Esophagus squamous epithelium (tissue), 5 donors: ENCODE results near the gene CELSR1. TPM values are rescaled to one million over a fixed set of nuclear protein-coding genes. Genes with fewer than 3 reads are reported as not detected.

Experiments
- DNase-seq: peaks from one replicate; lab custom pipeline; 2025; lab: John Stamatoyannopoulos, UW
- H3K27ac ChIP-seq, 4 donors: fragments of 200-600 bp; sonication (generic); one replicate each; pipeline ENCODE4 v1.5.1; 2016 to 2019; ENCODE audit warnings: mild to moderate bottlenecking in 1 of 4
- H3K27me3 ChIP-seq, 4 donors: fragments of 200-600 bp; sonication (generic); 1 replicate in 3 of 4; 2 replicates in 1 of 4; pipeline versions ENCODE4 v1.5.1 to v1.6.0; 2017 to 2021; ENCODE audit warnings: antibody characterized with exemption in 1 of 4
- H3K36me3 ChIP-seq, 3 donors: fragments of 200-600 bp; sonication (generic); one replicate each; pipeline ENCODE4 v1.5.1; 2016 to 2019
- H3K4me1 ChIP-seq, 3 donors: fragments of 200-600 bp; sonication (generic); one replicate each; pipeline ENCODE4 v1.5.1; 2017 to 2019
- H3K4me3 ChIP-seq, 4 donors: fragments of 200-600 bp; sonication (generic); 1 replicate in 3 of 4; 2 replicates in 1 of 4; pipeline ENCODE4 v1.5.1; 2016 to 2019; ENCODE audit warnings: mild to moderate bottlenecking in 2 of 4, moderate library complexity in 1 of 4
- H3K9me3 ChIP-seq, 3 donors: fragments of 200-600 bp; sonication (generic); one replicate each; pipeline ENCODE4 v1.5.1; 2016 to 2019
- POLR2A ChIP-seq, 4 donors: fragments of 450-650 bp; IDR thresholded peaks; one replicate each; pipeline ENCODE4 v1.6.1; 2017; ENCODE audit warnings: antibody characterized with exemption in 4 of 4, mild to moderate bottlenecking in 4 of 4, moderate library complexity in 3 of 4
- WGBS, 2 donors: methylation state at CpG; one replicate each; pipeline ENCODE4 v1.1.5; 2018; 5-methylcytosine and 5-hydroxymethylcytosine counted together
- intact Hi-C: fragments of 100-400 bp; cut with DNase I; formaldehyde crosslinking; loops from one replicate; pipeline ENCODE4 v1.15.0; 2022
- total RNA-seq, 4 donors: library from RNA; depleted of rRNA; stranded (reverse); fragments of >200 nt; gene quantifications; one replicate each; pipeline ENCODE4 v1.1.0, GENCODE V29; 2016
- TF ChIP-seq, protein P1 (sequence below), 6 experiments: fragments of 450-650 bp in 4 of 6; fragments of 200-600 bp in 2 of 6; sonication (generic) in 2 of 6; IDR thresholded peaks; one replicate each; pipeline ENCODE4 v1.5.1; 2016 to 2019; ENCODE audit warnings: antibody characterized with exemption in 6 of 6, mild to moderate bottlenecking in 4 of 6, moderate library complexity in 4 of 6
- donor health status: DM: yes; HTN: yes; CAD: no.

Gene CELSR1
- total RNA-seq, 4 donors from 2014 or later: 38.7 to 50.6 (median 43.7) TPM

DNA sequence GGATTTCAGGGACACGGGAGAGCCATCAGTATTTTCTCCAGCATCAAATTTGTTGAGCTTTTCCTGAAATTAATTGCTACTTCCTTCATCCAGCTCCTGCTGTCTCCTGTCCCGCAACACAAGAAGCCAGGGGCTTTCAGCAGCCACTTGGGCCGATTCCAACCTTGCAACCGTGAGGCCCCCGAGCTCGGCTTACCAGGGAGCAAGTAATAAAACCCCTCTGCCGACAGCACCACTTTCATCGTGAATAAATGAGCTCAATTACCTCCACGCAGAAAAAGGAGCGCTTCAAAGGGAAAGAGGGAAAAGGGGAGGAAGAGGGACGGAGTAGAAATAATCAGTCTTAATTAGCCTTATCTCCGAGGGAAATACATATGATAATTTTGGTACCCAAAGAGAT lies 76.6 kb downstream of the CELSR1 start:
- DNase-seq: no peak
- peaks cover 0 to 52% (median 3%) of the 10 kb centered on the region in 3 donors for H3K36me3 ChIP-seq
- H3K9me3 ChIP-seq: no peaks in the 10 kb centered on the region
- peaks cover 0 to 12% (median 0%) of the 10 kb centered on the region in 4 donors for H3K27me3 ChIP-seq
- peaks cover 0 to 35% (median 9%) of the 10 kb centered on the region in 3 donors for H3K4me1 ChIP-seq
- no peak for TF ChIP-seq POLR2A (IDR thresholded peaks at IDR 0.05)
- TF ChIP-seq, protein P1, sequence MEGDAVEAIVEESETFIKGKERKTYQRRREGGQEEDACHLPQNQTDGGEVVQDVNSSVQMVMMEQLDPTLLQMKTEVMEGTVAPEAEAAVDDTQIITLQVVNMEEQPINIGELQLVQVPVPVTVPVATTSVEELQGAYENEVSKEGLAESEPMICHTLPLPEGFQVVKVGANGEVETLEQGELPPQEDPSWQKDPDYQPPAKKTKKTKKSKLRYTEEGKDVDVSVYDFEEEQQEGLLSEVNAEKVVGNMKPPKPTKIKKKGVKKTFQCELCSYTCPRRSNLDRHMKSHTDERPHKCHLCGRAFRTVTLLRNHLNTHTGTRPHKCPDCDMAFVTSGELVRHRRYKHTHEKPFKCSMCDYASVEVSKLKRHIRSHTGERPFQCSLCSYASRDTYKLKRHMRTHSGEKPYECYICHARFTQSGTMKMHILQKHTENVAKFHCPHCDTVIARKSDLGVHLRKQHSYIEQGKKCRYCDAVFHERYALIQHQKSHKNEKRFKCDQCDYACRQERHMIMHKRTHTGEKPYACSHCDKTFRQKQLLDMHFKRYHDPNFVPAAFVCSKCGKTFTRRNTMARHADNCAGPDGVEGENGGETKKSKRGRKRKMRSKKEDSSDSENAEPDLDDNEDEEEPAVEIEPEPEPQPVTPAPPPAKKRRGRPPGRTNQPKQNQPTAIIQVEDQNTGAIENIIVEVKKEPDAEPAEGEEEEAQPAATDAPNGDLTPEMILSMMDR (IDR thresholded peaks at IDR 0.05): no peak
- no peak overlapping the region for H3K4me3 ChIP-seq
- intact Hi-C loops: no loop called here
- 68 to 83% methylated on average over 11 to 12 of the region's 12 CpGs for WGBS, 2 donors
- H3K27ac ChIP-seq: no peak overlapping the region

- H3K27ac ChIP-seq: no peak overlapping the region
- TF ChIP-seq POLR2A (IDR thresholded peaks at IDR 0.05): no peak
- TF ChIP-seq, protein P1 (IDR thresholded peaks at IDR 0.05): no peak
- DNase-seq: no peak
- peaks cover 0 to 5% (median 0%) of the 10 kb centered on the region in 4 donors for H3K27me3 ChIP-seq
- intact Hi-C loops: loop anchor here (10.0 kb wide), 1 partner anchor 75 kb away; the partner anchor contains the start of gene CELSR1
- H3K4me1 ChIP-seq: peaks cover 0 to 37% (median 5%) of the 10 kb centered on the region in 3 donors
- H3K9me3 ChIP-seq: no peaks in the 10 kb centered on the region
- WGBS, 2 donors: 82 to 86% methylated on average over 6 to 10 of the region's 17 CpGs
- H3K4me3 ChIP-seq: no peak overlapping the region
- peaks cover 0 to 52% (median 3%) of the 10 kb centered on the region in 3 donors for H3K36me3 ChIP-seq
Observed at GRCh38 chr22:46459347-46460065, 77.9 kb downstream of the CELSR1 start.

DNA sequence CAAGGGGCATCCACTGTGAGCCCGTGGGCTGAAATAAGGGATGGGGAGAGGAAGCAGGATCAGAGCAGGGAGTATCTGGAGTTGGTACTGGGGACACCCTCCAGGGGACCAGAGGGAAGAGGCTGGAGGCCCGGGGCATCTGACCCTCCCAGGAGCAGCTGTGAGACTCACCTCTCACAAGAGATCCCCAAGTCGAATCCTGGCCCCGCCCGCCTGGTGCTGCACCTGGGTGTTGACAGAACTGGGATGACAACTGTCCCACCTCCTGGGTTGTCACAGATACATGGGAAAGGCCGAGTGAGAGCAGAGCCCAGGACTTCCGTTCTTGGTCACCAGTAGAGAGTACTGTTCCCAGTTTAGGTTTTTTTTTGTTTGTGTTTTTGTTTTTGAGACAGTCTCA lies 78.9 kb downstream of the CELSR1 start:
- 78 to 84% methylated on average over 5 to 7 of the region's 7 CpGs for WGBS, 2 donors
- intact Hi-C loops: loop anchor here (10.0 kb wide), 1 partner anchor 76 kb away; the partner anchor contains the start of gene CELSR1
- TF ChIP-seq POLR2A (IDR thresholded peaks at IDR 0.05): no peak
- TF ChIP-seq, protein P1 (IDR thresholded peaks at IDR 0.05): no peak
- Histone ChIP-seq H3K27me3 (peaks cover 0 to 5% (median 0%) of the 10 kb centered on the region in 4 donors), H3K9me3 (no peaks in the 10 kb centered on the region), H3K36me3 (peaks cover 0 to 44% (median 0%) of the 10 kb centered on the region in 3 donors), H3K4me1 (peaks cover 2 to 43% (median 14%) of the 10 kb centered on the region in 3 donors), H3K27ac (no peak overlapping the region), H3K4me3 (no peak overlapping the region)
- no peak for DNase-seq

GRCh38 chr22:46457502-46458488 lies 79.6 kb downstream of the CELSR1 start:
- Histone ChIP-seq H3K36me3 (peaks cover 0 to 42% (median 0%) of the 10 kb centered on the region in 3 donors), H3K27ac (no peak overlapping the region), H3K27me3 (peaks cover 0 to 5% (median 0%) of the 10 kb centered on the region in 4 donors), H3K4me3 (no peak overlapping the region), H3K9me3 (no peaks in the 10 kb centered on the region), H3K4me1 (peaks cover 9 to 43% (median 17%) of the 10 kb centered on the region in 3 donors)
- WGBS, 2 donors: 58 to 67% methylated on average over 21 to 25 of the region's 34 CpGs
- DNase-seq: no peak
- no peak for TF ChIP-seq POLR2A (IDR thresholded peaks at IDR 0.05)
- TF ChIP-seq, protein P1 (IDR thresholded peaks at IDR 0.05): no peak
- intact Hi-C loops: loop anchor here (10.0 kb wide), 1 partner anchor 77 kb away; the partner anchor contains the start of gene CELSR1
